HuH-7.5 (cell line): Measurements from ENCODE around the gene PAFAH1B2.

Experiments
- DNase-seq: peaks from one replicate; pipeline ENCODE4 v3.0.0; 2011; ENCODE audit warnings: low spot score

The PAFAH1B2 gene

DNA sequence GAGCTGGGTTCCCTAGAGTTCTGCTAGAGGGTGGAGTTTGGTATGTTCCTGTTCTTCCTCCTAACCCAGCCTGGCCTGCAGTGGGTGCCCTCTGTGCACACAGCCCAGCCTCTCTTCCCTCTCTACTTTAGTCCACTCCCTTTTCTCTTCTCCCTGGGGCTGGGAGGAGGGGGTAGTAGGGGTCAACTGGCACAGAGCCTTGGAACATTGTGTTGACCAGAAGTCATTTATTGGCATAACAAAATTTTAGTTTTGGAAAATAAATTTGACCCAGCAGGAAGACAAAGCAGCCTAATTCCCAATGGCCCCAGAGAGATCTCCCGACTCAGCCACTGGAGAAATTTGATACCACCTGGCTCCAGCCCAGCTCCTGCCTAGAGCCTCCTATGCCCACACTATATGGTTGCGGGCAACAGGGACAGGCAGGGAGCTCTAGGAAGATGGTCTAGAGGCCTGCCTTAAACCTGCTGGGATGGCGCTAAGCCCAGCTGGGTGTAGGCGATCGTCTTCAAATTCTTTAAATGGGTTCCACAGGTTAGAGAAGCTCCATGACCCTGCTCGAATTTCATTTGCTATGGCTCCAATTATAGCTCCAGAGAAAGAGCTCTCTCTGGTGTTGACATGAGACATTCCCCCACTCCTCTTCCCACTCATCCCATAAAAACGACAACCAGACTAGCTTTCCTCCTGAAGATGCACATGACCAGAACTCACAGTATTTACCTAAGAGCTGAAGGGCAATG, 77.9 kb downstream of the PAFAH1B2 start:
- DNase-seq, result no peak

DNA sequence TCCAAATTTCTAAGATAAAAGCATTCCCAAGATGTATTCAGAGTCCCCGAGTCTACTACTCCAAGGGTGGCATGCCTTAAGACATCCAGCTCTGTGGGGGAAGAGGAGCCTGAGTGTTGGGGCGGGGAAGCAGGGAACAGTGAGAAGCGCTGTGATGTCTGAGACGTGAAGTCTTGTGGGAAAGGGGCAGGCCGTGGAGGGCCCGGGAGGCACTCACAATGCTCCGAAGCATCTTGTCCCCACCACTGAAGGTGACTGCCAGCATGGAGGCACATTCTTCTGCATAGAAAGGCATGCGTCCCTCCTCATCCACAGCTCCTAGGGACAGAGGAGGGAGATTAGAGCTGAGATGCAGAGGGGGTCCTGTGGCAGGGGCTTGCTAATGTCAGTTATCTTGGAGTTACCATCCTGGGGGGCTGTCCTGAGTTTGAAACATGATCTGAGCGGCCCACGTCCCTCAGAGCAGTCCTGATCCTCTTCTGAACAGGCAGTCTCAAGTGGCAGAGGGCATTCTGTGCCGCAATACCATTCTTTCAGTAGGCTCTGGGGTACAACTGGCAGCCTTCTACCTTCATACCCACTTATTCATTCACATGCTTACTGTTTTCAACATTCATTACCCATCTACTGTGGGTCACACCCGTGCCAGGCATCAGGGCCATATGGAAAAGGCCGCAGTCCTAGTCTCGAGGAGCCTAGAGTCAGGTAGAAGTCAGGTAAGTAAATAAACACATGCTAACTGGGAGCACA, 79.1 kb downstream of the PAFAH1B2 start:
- DNase-seq, result no peak

GRCh38 chr11:117223741-117224689, 79.9 kb downstream of the PAFAH1B2 start:
- no peak for DNase-seq

GRCh38 chr11:117225553-117226170, 81.6 kb downstream of the PAFAH1B2 start:
- no peak for DNase-seq
